Vagina (tissue), 2 donors: ENCODE results near the gene CYP27B1.

ENCODE experiments used
- POLR2A ChIP-seq, 2 donors: fragments of 450-650 bp; IDR thresholded peaks; one replicate each; pipeline ENCODE4 v1.6.1; 2017; ENCODE audit warnings: antibody characterized with exemption in 2 of 2, mild to moderate bottlenecking in 2 of 2, moderate library complexity in 2 of 2
- POLR2AphosphoS5 ChIP-seq, 2 donors: sonication (generic); formaldehyde crosslinking; IDR thresholded peaks; one replicate each; pipeline ENCODE4 v1.9.0; 2017; ENCODE audit warnings: antibody characterized with exemption in 2 of 2, mild to moderate bottlenecking in 2 of 2, low read depth in 1 of 2; ENCODE audit not compliant: insufficient read depth in 1 of 2
- TF ChIP-seq, protein P1 (sequence below), 3 experiments: fragments of 450-650 bp in 2 of 3; fragments of 200-600 bp in 1 of 3; sonication (generic) in 1 of 3; IDR thresholded peaks; one replicate each; pipeline ENCODE4 v1.5.1; 2017 to 2019; ENCODE audit warnings: antibody characterized with exemption in 3 of 3, mild to moderate bottlenecking in 2 of 3, moderate library complexity in 2 of 3

DNA sequence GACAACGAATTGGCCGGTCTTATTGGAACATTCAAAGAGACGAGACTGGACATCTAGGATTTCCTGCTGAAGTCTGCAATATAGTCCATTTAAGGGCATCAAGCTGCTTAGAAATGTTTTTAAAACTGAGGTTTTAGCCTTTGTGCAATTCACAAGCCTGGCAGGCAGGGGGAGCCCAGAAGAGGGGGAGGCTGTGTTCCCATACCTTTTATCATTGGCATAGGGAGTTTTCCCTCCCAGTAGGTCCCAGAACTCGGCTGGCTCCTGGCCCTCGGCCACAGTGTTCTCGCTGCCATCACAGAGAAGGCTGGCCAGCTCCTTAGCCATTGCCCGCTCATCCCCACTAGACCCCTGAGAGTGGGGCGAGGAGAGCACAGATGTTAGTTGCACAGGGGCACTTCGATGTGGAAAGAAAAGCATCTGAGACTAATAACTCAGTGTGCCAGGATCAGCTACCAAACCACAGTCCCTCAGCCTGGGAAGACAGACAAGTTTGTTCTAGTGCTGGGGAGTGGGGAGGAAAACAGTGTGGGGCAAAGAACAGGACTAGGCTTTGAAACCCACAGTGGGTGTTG lies 36.5 kb upstream of the CYP27B1 start:
- TF ChIP-seq, protein P1, sequence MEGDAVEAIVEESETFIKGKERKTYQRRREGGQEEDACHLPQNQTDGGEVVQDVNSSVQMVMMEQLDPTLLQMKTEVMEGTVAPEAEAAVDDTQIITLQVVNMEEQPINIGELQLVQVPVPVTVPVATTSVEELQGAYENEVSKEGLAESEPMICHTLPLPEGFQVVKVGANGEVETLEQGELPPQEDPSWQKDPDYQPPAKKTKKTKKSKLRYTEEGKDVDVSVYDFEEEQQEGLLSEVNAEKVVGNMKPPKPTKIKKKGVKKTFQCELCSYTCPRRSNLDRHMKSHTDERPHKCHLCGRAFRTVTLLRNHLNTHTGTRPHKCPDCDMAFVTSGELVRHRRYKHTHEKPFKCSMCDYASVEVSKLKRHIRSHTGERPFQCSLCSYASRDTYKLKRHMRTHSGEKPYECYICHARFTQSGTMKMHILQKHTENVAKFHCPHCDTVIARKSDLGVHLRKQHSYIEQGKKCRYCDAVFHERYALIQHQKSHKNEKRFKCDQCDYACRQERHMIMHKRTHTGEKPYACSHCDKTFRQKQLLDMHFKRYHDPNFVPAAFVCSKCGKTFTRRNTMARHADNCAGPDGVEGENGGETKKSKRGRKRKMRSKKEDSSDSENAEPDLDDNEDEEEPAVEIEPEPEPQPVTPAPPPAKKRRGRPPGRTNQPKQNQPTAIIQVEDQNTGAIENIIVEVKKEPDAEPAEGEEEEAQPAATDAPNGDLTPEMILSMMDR (IDR thresholded peaks at IDR 0.05), result peak; percentile 61 to 74 (median 64)
- TF ChIP-seq POLR2A (IDR thresholded peaks at IDR 0.05), result no peak
- TF ChIP-seq POLR2AphosphoS5 (IDR thresholded peaks at IDR 0.05; ENCODE audit: insufficient read depth in 1 of 2, low read depth in 1 of 2), result peak in 1 of 2 donors; percentile 33
